HG02588 (cell line): Measurements from ENCODE around the gene GRP.

Experiments used
- ATAC-seq: cut with Tn5 transposase; IDR thresholded peaks from one replicate; pipeline ENCODE4 v1.9.1; 2021; ENCODE audit warnings: mild to moderate bottlenecking, moderate library complexity; ENCODE audit not compliant: unreplicated experiment

The GRP gene

DNA sequence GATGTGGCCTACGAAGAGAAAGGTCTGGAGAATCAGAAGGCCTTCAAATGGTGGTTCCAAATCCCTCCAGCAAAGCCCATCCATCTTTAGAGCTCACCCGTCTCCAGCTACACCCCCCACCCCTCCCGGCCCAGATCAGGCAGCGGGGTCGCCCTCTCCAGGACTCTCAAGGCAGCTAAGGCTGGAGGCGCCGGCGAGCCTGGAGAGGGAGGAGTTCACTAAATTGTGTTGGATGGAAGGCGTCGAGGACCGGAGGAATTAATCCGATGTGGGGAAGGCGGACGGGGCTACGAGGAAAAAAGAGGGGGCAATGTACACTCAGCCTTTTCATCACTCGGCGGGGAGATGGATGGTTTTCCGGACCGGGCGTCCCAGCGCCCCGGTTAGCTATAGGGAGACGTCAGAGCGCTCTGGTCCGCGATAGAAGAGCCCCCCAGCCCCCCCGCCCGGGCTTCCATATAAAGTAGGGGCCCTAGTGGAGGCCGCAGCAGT lies at the start of gene GRP:
GRP (plus strand) TSS at position 487 of the 492 bp plus-strand sequence. CDS start 108 bp downstream, outside the sequence.
- no peak for ATAC-seq

GRCh38 chr18:59172664-59173249 lies 47.2 kb upstream of the GRP start:
- no peak for ATAC-seq

DNA sequence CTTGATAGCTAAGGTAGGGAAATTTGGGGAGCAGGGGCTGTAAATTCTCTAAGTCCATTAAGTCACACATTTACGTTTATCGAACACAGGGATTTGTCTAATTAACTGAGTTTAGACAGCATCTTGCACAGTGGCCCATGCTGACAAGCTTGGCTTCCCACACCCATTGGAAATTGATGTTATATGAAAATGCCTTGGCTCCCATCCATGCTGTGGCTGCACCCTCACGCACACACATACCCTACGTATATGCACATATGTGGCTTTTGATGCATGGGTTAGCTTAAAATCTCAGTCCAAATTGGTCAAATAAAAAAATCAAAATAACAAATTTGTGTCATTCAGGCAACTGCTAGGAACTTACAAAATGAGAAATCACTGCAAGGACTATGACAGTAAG lies 42.5 kb upstream of the GRP start:
- no peak for ATAC-seq

GRCh38 chr18:59180150-59180845 lies 39.7 kb upstream of the GRP start:
- ATAC-seq: no peak

DNA sequence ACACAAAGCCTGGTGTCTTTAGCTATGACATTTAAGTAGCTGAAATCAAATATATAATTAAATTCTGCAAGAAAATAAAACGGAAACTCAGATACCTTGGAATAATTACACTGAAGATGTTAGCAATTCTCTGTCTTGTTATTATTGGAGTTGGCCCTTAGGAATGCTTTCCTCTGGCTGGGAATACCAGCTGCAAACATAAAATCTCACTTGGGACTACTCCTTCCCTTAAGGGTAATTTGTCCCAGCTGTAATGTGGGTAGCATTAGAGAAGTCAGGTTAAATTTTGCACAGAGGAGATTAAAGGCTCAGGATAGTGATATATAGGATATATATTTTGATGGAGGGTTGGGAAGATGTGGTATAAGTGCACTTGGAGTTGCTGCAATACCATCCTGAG lies 37.3 kb upstream of the GRP start:
- ATAC-seq: no peak

DNA sequence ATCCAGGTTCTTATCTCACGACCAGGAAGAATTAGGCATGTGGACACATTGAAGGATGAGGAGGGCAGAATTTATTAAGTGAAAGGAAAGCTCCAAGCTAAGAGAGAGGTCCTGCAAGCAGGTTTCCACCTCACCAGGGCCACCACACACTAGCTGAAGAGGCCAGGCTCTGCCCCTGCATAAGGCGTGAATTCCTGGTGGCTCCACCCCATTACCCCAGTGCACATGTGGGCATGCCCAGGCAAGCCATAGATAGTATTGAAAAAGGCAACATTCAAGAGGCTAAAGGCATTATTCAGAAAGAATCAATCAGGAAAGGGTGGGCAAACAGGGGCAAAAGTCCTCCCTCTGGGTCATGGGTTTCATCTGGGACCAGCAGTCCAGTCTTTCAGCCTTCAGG lies 30.9 kb upstream of the GRP start:
- no peak for ATAC-seq

- no peak for ATAC-seq
Measured at GRCh38 chr18:59189746-59190145, 30.2 kb upstream of the GRP start.

DNA sequence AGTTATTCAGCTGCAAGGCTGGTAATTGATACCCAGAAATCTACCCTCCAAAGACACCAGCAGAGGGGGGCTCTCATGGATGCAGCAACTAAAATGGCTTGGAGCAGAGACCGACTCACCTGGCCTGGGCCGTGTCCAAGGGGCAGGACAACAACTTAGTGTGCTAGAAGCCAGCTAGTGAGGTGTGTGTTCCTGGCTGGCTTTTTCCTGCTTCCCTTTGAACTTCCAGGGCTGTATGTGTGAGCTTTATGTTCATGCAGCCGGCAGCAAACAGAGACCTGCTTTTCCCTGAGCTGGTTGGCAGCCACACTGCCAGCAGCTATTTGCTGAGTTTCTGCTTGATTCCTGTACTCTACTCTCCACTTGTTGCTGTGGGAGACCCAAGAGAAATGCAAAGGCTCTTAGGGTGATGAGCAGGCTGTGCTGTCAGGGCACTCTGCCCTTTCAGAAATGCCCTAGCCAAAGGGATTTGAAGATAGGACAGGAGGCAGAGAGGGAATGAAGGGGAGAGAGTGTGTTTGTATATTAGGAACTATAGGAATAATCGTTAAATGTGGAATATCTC lies 23.7 kb upstream of the GRP start:
- ATAC-seq: no peak

DNA sequence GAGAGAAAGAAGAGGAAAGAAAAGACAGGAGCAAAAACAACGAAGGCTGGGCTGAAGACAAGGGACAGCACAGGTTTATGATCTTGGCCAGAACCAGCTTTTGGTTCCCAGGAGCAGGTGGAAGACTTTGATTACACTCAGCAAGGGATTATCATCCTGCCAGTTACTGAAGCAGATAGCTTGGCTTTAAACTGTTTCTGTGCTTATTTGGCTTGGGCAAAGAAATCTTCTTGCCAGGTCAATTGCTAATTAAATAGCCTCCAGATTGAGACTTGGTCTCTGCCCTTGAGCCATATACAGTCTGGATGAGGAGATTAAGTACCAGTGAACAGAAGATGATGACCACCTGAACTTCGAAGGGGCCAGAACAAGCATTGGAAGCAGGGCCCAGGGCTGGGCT lies 22.3 kb upstream of the GRP start:
- ATAC-seq: no peak

DNA sequence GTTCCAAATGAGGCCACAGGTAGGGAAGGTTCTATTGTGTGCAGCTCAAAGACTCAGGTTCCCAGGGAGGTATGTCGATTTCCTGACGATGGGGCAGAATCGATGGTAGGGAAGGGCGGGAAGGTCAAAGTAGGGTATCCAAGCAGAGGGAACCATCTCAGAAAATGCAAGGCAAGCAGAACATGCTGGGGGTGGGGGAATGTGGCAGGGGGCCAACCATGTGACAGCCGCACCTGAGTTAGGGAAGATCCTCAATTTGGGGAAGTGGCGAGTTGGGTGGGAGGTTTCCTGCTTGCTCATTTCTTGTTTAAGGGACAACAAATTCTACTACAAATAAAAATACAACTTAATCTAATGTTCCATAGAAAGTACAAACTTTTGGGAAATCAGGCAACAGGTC lies 21.7 kb upstream of the GRP start:
- no peak for ATAC-seq

DNA sequence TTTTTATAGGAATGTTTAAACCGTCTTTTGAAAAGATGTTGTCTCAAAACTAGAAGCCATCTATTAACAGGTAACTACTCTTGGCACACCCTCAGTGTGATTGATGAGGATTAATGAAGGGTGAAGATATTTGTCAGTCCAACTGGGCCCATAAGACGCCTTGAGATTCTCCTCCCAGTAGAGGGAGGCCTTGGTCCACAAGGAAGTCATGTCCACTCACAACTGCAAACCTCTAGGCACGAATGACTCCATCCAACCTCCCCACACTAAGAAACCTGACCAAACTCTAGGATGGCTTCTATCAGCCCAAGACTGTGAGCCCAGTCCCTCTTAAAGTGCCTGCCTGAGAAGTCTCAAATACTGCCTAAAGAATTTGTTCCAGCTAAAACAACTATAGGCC lies 19.2 kb upstream of the GRP start:
- no peak for ATAC-seq

DNA sequence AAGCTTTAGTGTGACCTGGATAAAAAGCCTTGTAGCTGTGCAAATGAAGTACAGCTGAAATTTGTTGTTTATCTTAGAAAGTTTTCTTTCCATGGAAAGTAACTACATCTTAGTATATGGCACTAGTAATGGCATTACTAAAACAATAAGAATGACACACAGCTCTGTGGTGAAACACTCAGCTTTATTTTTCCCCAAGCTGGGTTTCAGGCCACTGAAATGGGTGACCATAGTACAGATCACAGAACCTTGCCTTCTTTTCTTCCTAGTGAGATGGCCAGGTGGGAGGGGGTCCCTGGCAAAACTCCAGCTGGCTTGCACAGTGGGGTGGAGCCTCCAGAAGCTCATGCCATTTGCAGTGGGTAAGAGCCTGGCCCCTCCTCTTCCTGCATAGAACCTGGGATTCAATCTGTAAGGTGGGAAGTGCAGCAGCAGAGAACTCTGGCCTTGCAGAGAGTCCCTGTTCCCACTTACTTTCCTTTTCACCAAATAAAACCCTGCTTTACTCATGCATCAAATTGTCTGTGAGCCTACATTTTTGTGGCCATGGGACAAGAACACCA lies 17.6 kb upstream of the GRP start:
- ATAC-seq: no peak

- no peak for ATAC-seq
Measured at GRCh38 chr18:59207506-59207905, 12.5 kb upstream of the GRP start.

DNA sequence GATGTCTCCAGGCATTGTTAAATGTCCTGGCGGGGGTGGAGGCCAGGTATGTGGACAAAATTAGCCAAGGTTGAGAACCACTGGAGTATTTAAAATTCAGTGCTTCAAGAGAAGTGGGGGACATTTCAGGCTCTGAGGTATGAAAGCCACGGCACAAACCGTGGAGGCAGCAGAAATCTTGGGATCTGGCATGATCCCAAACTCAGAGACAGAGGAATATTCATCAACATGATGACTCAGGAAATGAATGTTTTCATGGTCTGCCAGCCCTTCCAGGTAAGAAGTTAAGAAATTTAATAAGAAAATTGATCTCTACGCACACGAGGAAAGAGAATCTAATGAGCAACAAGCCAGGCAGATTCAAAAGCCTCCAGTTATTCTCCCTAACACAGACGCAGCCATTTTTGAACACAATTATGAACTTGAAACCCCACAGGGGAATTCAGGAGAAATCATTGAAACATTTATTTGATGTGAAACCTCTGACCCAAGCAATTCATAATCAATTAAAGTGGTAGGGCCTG lies 11.3 kb upstream of the GRP start:
- ATAC-seq: no peak

GRCh38 chr18:59210299-59210698 lies 9.7 kb upstream of the GRP start:
- ATAC-seq: no peak

- ATAC-seq: no peak
Measured at GRCh38 chr18:59211629-59212028, 8.3 kb upstream of the GRP start.

- ATAC-seq: no peak
Measured at GRCh38 chr18:59218018-59218417, 1.9 kb upstream of the GRP start.

DNA sequence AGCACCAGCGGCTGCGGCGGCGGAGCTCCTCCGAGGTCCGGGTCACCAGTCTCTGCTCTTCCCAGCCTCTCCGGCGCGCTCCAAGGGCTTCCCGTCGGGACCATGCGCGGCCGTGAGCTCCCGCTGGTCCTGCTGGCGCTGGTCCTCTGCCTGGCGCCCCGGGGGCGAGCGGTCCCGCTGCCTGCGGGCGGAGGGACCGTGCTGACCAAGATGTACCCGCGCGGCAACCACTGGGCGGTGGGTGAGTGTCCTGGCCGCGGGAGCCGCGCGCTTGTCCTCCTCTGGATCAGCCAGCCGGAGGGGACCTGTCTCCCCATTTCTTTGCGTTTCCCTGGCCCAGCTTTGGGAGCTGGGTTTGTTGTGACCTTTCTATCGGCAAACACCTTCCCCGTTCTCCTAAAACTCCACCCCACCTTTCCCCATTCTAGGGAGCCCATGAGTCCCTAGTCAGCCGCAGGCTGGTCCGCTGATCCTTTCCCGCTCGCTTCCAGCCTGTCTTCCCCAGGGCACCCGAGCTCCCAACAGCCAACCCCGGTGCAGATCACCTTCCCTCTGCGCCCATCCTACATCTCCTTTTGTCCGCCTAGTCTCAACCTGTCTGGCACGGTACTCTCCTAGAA lies 316 bp downstream of the GRP start:
- no peak for ATAC-seq

GRCh38 chr18:59220784-59221765 lies 1.1 kb downstream of the GRP start:
- no peak for ATAC-seq

GRCh38 chr18:59222341-59222740 lies 2.4 kb downstream of the GRP start:
- ATAC-seq: no peak
